IMR-90 (cell line): ENCODE data around the gene PLD5. TPM values are rescaled to one million over a fixed set of nuclear protein-coding genes. Genes with fewer than 3 reads are reported as not detected.
"Not testable (repeated sequence)": the region's sequence is repeated elsewhere in the genome, so short reads cannot be mapped to it uniquely, and the experiment has no call there.

ENCODE experiments used
- ATAC-seq: fragments of 200-7000 bp; cut with Tn5 transposase; 2 replicates; pipeline ENCODE4 v1.9.1; 2020; ENCODE audit warnings: low read depth, mild to moderate bottlenecking, moderate library complexity
- BruUV-seq: library from RNA; stranded (reverse); fragments of 400-500 nt; replicated peaks from 2 replicates; lab custom pipeline; 2021; lab: Mats Ljungman, UMichigan
- CTCF ChIA-PET: fragments of 300-600 bp; formaldehyde crosslinking; extraction: SDS; loops from one replicate; lab custom pipeline; 2021; ENCODE audit warnings: antibody characterized with exemption; lab: Yijun Ruan, JAX
- POLR2A ChIA-PET: fragments of 300-600 bp; sonication (Branson Sonifier 250); formaldehyde crosslinking; loops from one replicate; lab custom pipeline; 2022; ENCODE audit warnings: antibody characterized with exemption; ENCODE audit not compliant: unreplicated experiment; lab: Charles Lee
- DNase-seq: peaks from one replicate; pipeline ENCODE4 v3.0.0; 2013
- H2AFZ ChIP-seq: replicated peaks from 2 replicates; pipeline ENCODE3; 2013; ENCODE audit warnings: low read length, mild to moderate bottlenecking; ENCODE audit not compliant: poor library complexity
- H2AK5ac ChIP-seq: 2 replicates; pipeline ENCODE4 v1.6.1; 2013; ENCODE audit warnings: low read depth, low read length, inconsistent platforms
- H2AK9ac ChIP-seq: replicated peaks from 2 replicates; pipeline ENCODE3; 2013; ENCODE audit warnings: mild to moderate bottlenecking, low read depth, low read length, moderate library complexity; ENCODE audit not compliant: poor library complexity
- H2BK120ac ChIP-seq: 2 replicates; pipeline ENCODE4 v1.6.1; 2013; ENCODE audit warnings: low read depth, low read length, inconsistent platforms
- H2BK15ac ChIP-seq: 3 replicates; pipeline ENCODE4 v1.6.1; 2013; ENCODE audit warnings: low read depth, low read length, inconsistent platforms
- H2BK20ac ChIP-seq: 2 replicates; pipeline ENCODE4 v1.6.1; 2013; ENCODE audit warnings: low read depth, mild to moderate bottlenecking, inconsistent platforms, low read length, moderate library complexity
- H2BK5ac ChIP-seq: 2 replicates; pipeline ENCODE4 v1.6.1; 2013; ENCODE audit warnings: mild to moderate bottlenecking, low read depth, low read length, inconsistent platforms; ENCODE audit not compliant: poor library complexity, severe bottlenecking
- H3K14ac ChIP-seq: replicated peaks from 2 replicates; pipeline ENCODE4 v1.6.1; 2013; ENCODE audit warnings: low read depth, low read length, inconsistent platforms
- H3K18ac ChIP-seq: 2 replicates; pipeline ENCODE4 v1.6.1; 2013; ENCODE audit warnings: low read depth, low read length, control low read depth
- H3K23ac ChIP-seq: 2 replicates; pipeline ENCODE4 v1.6.1; 2013; ENCODE audit warnings: low read depth, low read length, inconsistent platforms
- H3K27ac ChIP-seq: 2 replicates; pipeline ENCODE4 v1.5.1; 2013; ENCODE audit warnings: mild to moderate bottlenecking, control low read depth, low read length; ENCODE audit not compliant: insufficient read depth
- H3K27me3 ChIP-seq: 2 replicates; pipeline ENCODE4 v1.6.1; 2013; ENCODE audit warnings: low read length; ENCODE audit not compliant: control insufficient read depth, insufficient read depth
- H3K36me3 ChIP-seq: 2 replicates; pipeline ENCODE4 v1.6.1; 2013; ENCODE audit warnings: low read length, mixed read lengths; ENCODE audit not compliant: control insufficient read depth, insufficient read depth
- H3K4ac ChIP-seq: 2 replicates; pipeline ENCODE4 v1.6.1; 2013; ENCODE audit warnings: low read depth, low read length, inconsistent platforms
- H3K4me1 ChIP-seq: 2 replicates; pipeline ENCODE4 v1.6.1; 2013; ENCODE audit warnings: low read length, mixed read lengths; ENCODE audit not compliant: control insufficient read depth, insufficient read depth
- H3K4me2 ChIP-seq: 2 replicates; pipeline ENCODE4 v1.6.1; 2013; ENCODE audit warnings: low read depth, mild to moderate bottlenecking, control low read depth, low read length, moderate library complexity
- H3K4me3 ChIP-seq: 2 replicates; pipeline ENCODE4 v1.5.1; 2013; ENCODE audit warnings: low read depth, mild to moderate bottlenecking, control low read depth, low read length, moderate library complexity; ENCODE audit not compliant: insufficient read depth
- H3K56ac ChIP-seq: 2 replicates; pipeline ENCODE4 v1.6.1; 2013; ENCODE audit warnings: low read length, inconsistent platforms; ENCODE audit not compliant: insufficient read depth; ENCODE audit errors: extremely low read depth
- H3K79me1 ChIP-seq, 2 experiments: 2 replicates each; pipeline ENCODE4 v1.6.1; 2013; ENCODE audit warnings: low read length in 2 of 2, inconsistent platforms in 1 of 2, low read depth in 1 of 2
- H3K9ac ChIP-seq: 2 replicates; pipeline ENCODE4 v1.6.1; 2013; ENCODE audit warnings: low read depth, low read length, control low read depth
- H3K9me1 ChIP-seq: 2 replicates; pipeline ENCODE4 v1.6.1; 2013; ENCODE audit warnings: low read length, inconsistent platforms; ENCODE audit not compliant: insufficient read depth
- H3K9me3 ChIP-seq: 2 replicates; pipeline ENCODE4 v1.6.1; 2013; ENCODE audit warnings: low read length; ENCODE audit not compliant: control insufficient read depth, insufficient read depth
- H4K20me1 ChIP-seq: 2 replicates; pipeline ENCODE4 v1.6.1; 2013; ENCODE audit warnings: low read length, inconsistent platforms; ENCODE audit not compliant: insufficient read depth
- H4K5ac ChIP-seq: 2 replicates; pipeline ENCODE4 v1.6.1; 2013; ENCODE audit warnings: mild to moderate bottlenecking, low read depth, low read length, control low read depth
- H4K8ac ChIP-seq, 2 experiments: 2 replicates each; pipeline ENCODE4 v1.6.1; 2013; ENCODE audit warnings: low read depth in 2 of 2, low read length in 2 of 2, control low read depth in 1 of 2, inconsistent platforms in 1 of 2
- H4K91ac ChIP-seq: 2 replicates; pipeline ENCODE4 v1.6.1; 2013; ENCODE audit warnings: low read depth, low read length, inconsistent platforms; ENCODE audit not compliant: insufficient read depth
- MAFK ChIP-seq: IDR thresholded peaks from 2 replicates; pipeline ENCODE4 v1.6.1; 2012; ENCODE audit warnings: low read depth, low read length, improper control_type of control experiment
- WGBS, 2 experiments: methylation state at CpG; one replicate each; pipeline versions ENCODE4 v1.1.5 to v1.1.7; 2013; ENCODE audit warnings: missing lambda C conversion rate in 2 of 2; ENCODE audit not compliant: insufficient read length in 1 of 2; ENCODE audit errors: extremely low coverage in 2 of 2; 5-methylcytosine and 5-hydroxymethylcytosine counted together
- dilution Hi-C: fragments of 300-500 bp; cut with HindIII; formaldehyde crosslinking; loops from one replicate; pipeline ENCODE4 v1.14.3; 2018; ENCODE audit warnings: low sequenced_read_pairs; ENCODE audit not compliant: unreplicated experiment
- in situ Hi-C: fragments of 300-500 bp; cut with MboI; formaldehyde crosslinking; loops from 3 replicates; pipeline ENCODE4 v1.14.3; 2019; ENCODE audit warnings: low sequenced_read_pairs, inconsistent platforms, mixed read lengths
- intact Hi-C: fragments of 100-400 bp; cut with micrococcal nuclease; formaldehyde crosslinking; loops from 2 replicates; pipeline ENCODE4 v1.10.0; 2022
- polyA plus RNA-seq, 3 experiments: library from polyadenylated mRNA; depleted of rRNA; stranded (reverse); fragments of >200 nt; gene quantifications; 2 replicates each; pipeline ENCODE4 v1.2.3, GENCODE V29; 2012; ENCODE audit warnings: low replicate concordance in 1 of 3
- total RNA-seq: library from RNA; depleted of rRNA; stranded (reverse); fragments of >200 nt; gene quantifications from 2 replicates; pipeline ENCODE4 v1.2.3, GENCODE V29; 2012

Gene PLD5
- total and polyA plus RNA-seq, 2 of the 4 experiments (the other 2 are of a cell fraction) = not detected

DNA sequence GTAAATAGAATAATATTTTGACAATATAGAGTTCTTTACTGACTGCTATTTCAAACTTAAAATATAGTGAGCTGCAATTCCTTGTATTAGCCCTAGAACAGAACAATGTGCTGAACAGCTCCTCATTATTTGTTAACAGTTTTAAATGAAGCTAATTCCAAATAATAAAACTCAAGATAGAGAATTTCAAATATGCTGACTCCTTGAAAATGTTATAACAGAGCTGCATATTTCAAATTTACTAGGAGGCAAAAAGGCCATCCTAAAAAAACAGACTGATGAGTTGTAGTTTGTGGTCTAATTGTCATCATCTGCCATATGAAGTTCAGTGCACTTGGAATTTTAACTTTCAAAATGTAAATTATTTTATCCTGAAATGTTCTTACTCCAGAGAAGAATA lies 197.1 kb downstream of the PLD5 start:
- H3K27me3 ChIP-seq, H2BK15ac ChIP-seq, H4K91ac ChIP-seq, H3K79me1 ChIP-seq, DNase-seq, H4K20me1 ChIP-seq, POLR2A ChIA-PET, H3K23ac ChIP-seq, H3K9me1 ChIP-seq, ATAC-seq, H3K4me2 ChIP-seq, in situ Hi-C loops, BruUV-seq, H2AFZ ChIP-seq, H4K8ac ChIP-seq, H2AK5ac ChIP-seq, H4K5ac ChIP-seq, dilution Hi-C loops, H2BK120ac ChIP-seq, H2AK9ac ChIP-seq, CTCF ChIA-PET, H3K18ac ChIP-seq, intact Hi-C loops, H2BK5ac ChIP-seq, H3K9me3 ChIP-seq, H2BK20ac ChIP-seq, H3K36me3 ChIP-seq, H3K56ac ChIP-seq, H3K4me3 ChIP-seq, H3K14ac ChIP-seq, H3K4ac ChIP-seq, H3K9ac ChIP-seq, H3K4me1 ChIP-seq, H3K27ac ChIP-seq: not testable (repeated sequence)
- TF ChIP-seq MAFK = peak; percentile 37; the same call in 1 of the 2 replicates

GRCh38 chr1:242321981-242322380 lies 202.5 kb downstream of the PLD5 start:
- in situ Hi-C loops, H4K91ac ChIP-seq, H2BK15ac ChIP-seq, intact Hi-C loops, H3K14ac ChIP-seq, H2BK20ac ChIP-seq, H3K56ac ChIP-seq, H3K27me3 ChIP-seq, H3K4me3 ChIP-seq, H3K36me3 ChIP-seq, H3K23ac ChIP-seq, H2AK9ac ChIP-seq, H3K27ac ChIP-seq, H3K4ac ChIP-seq, H4K8ac ChIP-seq, DNase-seq, H4K5ac ChIP-seq, H3K9me1 ChIP-seq, H4K20me1 ChIP-seq, H2AFZ ChIP-seq, H3K4me1 ChIP-seq, H3K9me3 ChIP-seq, POLR2A ChIA-PET, H3K4me2 ChIP-seq, H2AK5ac ChIP-seq, ATAC-seq, CTCF ChIA-PET, H3K9ac ChIP-seq, H2BK5ac ChIP-seq, H3K18ac ChIP-seq, dilution Hi-C loops, H2BK120ac ChIP-seq, BruUV-seq, H3K79me1 ChIP-seq: not testable (repeated sequence)
- WGBS, 2 experiments = 33% methylated on average over 1 of the region's 7 CpGs; no CpG with 5 or more reads in 1 of the 2 experiments
